ENCODE results near the gene HRH3.

Gene HRH3

GRCh38 chr20:62215020-62215990, 4.8 kb downstream of the HRH3 start:
- DNase-seq (ENCODE audit: low read depth): no peak

GRCh38 chr20:62214067-62214466, 6.0 kb downstream of the HRH3 start:
- DNase-seq (ENCODE audit: low read depth): no peak

GRCh38 chr20:62212299-62212698, 7.8 kb downstream of the HRH3 start:
- DNase-seq (ENCODE audit: low read depth): no peak

- no peak for DNase-seq (ENCODE audit: low read depth)
These were observed 8.2 kb downstream of the HRH3 start for GRCh38 chr20:62211769-62212288.

GRCh38 chr20:62211216-62211615, 8.9 kb downstream of the HRH3 start:
- DNase-seq (ENCODE audit: low read depth): no peak

- no peak for DNase-seq (ENCODE audit: low read depth)
These were observed 9.6 kb downstream of the HRH3 start for GRCh38 chr20:62210496-62210855.

- DNase-seq (ENCODE audit: low read depth): no peak
These were observed 10.1 kb downstream of the HRH3 start for GRCh38 chr20:62209850-62210495.

GRCh38 chr20:62208795-62209755, 11.0 kb downstream of the HRH3 start:
- DNase-seq (ENCODE audit: low read depth): no peak

- no peak for DNase-seq (ENCODE audit: low read depth)
These were observed 11.8 kb downstream of the HRH3 start for GRCh38 chr20:62208061-62208794.

GRCh38 chr20:62206388-62206775, 13.7 kb downstream of the HRH3 start:
- DNase-seq (ENCODE audit: low read depth): no peak

GRCh38 chr20:62205618-62206387, 14.3 kb downstream of the HRH3 start:
- DNase-seq (ENCODE audit: low read depth): no peak

GRCh38 chr20:62203378-62204030, 16.6 kb downstream of the HRH3 start:
- DNase-seq (ENCODE audit: low read depth): no peak

GRCh38 chr20:62202676-62203377, 17.3 kb downstream of the HRH3 start:
- DNase-seq (ENCODE audit: low read depth): no peak

GRCh38 chr20:62202083-62202395, 18.0 kb downstream of the HRH3 start:
- no peak for DNase-seq (ENCODE audit: low read depth)

GRCh38 chr20:62201173-62202082, 18.6 kb downstream of the HRH3 start:
- no peak for DNase-seq (ENCODE audit: low read depth)

GRCh38 chr20:62200491-62201172, 19.4 kb downstream of the HRH3 start:
- DNase-seq (ENCODE audit: low read depth): no peak

GRCh38 chr20:62198931-62199330, 21.1 kb downstream of the HRH3 start:
- DNase-seq (ENCODE audit: low read depth): no peak

- no peak for DNase-seq (ENCODE audit: low read depth)
These were observed 21.6 kb downstream of the HRH3 start for GRCh38 chr20:62198496-62198895.
